Measurements from ENCODE around the gene NAP1L4.
A peak's percentile ranks its signal among the peaks of the same experiment; 100 is the strongest.

NAP1L4 gene

DNA sequence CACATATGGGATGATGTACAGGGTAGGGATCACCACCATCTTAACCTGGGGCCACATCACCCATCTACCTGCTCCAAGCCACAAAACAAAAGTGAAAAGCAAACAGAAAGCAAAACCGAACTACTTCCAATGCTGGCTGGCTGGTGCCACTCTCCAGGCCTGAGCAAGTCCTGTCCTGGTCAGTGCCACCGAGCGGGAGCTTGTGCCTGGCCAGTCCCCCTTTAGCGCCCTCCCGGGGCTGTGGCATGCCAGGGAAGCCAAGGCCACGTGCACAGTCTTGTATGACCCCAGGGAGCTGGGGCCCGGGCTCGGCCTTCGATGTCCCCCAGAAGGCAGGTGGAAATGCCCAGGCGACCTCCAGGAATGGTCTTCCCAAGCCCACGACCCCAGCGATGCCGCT, 17.9 kb upstream of the NAP1L4 start:
- no peak for DNase-seq

DNA sequence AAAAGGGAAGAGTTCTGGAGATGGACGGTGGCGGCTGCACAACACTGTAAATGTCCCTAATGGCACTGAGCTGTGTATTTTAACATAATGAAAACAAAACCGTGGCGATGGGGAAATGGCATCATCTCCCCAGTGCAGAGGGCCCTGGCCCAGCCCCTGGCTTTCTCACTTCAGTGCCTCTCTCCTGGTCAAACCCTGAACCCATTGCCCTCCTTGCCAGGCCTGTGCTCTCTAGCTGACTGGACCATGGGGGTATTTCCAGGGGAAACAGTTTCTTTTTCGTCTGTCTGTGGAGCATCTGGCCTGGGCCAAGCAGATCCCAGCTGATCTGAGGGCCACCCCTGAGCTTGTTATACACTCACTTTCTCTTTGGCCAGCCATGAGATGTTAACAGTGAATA, 17.4 kb upstream of the NAP1L4 start:
- DNase-seq = no peak

DNA sequence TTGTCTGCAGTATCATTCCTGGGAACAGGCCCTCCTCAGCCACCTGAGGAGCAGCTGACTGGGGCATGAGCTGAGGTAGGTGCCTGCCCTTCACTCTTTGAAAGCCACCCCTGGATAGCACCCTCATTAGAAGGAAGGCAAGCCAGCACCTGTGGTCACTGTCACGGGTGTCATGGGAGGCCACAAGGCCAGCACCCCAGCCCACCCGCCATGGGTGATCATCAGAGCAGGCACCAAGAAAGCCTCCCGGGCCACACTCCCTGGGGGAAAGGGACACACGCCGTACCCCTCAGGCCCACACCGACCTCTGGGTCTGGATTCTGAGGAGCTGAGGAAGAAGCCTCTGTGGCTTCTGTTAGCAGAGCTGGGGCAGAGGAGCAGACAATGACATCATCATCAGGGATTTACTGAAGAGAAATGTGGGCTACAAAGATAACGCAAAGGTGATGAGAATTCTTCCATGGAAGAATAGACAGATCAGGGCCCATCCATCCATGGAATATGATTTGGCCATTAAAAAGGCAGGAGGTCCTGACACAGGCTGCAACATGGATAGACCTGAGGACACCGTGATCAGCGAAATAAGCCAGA, 16.7 kb upstream of the NAP1L4 start:
- DNase-seq = no peak

DNA sequence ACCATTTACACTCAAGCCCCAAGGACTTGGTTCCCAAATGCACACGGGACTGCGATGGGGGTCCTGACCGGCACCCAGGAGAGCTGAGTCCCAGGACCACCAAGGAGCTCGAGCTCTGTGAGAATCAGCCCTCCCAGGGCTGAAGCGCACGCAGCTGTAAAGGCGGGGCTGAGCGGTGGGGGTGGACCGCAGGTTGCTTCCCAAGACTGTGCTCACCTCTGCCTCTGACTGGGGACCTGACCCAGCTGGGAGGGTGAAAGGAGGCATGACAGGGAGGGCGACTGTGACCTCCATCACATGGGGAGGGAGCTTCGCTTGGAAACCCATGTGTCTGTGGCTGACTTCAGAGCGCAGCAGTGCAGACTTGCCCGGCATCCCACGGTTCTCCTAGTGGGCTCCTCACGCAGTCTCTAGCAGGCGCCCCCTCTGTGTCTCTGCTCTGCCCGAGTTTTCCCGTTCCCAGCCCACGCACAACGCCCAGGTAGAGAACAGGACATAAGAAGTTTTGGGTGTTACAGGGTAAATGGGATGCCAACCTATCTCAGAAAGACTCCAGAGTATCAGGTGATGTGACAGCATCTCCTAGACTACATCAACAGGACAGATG, 15.4 kb upstream of the NAP1L4 start:
- no peak for DNase-seq

DNA sequence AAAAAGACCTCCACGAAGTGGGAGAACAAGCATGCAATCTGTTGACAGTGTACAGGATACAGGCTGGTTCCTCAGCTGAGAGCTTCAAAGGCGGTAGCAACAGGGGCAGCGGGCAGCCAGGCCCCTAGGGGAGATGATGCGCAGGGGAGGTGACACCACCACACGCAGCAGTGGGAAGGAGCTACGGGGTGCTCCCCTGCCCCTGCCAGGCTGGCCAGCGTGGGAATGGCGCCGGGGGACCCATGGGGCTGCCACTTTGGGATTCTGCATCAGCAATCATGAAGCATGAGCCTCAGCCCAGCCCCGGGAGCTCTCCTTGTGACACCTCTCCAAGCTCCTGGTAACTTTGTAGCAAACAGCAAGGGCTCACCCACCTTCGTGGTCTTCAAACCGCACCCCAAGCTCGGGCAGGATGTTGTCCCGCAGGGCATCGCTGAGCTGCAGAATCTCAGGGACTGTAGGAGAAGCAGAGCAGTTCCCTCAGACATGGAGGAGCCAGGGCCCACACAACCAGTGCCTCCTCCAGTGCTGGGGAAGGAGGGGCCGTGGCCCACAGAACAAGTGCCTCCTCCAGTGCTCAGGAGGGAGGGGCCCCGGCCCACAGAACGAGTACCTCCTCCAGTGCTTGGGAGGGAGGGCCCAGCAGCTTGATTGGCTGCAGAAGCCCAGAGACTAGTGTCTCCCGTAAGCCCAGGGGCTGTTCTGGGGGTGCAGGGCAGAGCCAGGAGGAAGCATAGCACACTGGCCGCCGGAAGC, 14.6 kb upstream of the NAP1L4 start:
- DNase-seq = no peak

DNA sequence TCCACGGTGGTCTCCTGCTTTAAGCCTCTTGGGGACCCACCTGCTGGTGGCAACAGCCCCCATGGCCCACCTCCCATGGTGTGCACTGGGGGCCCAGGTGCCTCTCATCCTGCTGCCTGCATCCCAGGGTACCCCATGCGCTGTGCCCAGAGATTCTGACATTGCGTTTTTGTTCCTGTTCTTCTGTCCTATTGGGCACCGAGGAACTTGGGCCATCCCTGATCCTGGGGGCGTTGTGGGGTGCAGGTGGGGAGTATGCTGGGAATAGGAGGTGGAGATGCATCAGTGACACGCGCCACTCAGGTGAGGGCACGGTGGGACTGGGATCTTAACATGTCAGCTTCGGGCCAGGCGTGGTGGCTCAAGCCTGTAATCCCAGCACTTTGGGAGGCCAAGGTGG, 12.4 kb upstream of the NAP1L4 start:
- no peak for DNase-seq

DNA sequence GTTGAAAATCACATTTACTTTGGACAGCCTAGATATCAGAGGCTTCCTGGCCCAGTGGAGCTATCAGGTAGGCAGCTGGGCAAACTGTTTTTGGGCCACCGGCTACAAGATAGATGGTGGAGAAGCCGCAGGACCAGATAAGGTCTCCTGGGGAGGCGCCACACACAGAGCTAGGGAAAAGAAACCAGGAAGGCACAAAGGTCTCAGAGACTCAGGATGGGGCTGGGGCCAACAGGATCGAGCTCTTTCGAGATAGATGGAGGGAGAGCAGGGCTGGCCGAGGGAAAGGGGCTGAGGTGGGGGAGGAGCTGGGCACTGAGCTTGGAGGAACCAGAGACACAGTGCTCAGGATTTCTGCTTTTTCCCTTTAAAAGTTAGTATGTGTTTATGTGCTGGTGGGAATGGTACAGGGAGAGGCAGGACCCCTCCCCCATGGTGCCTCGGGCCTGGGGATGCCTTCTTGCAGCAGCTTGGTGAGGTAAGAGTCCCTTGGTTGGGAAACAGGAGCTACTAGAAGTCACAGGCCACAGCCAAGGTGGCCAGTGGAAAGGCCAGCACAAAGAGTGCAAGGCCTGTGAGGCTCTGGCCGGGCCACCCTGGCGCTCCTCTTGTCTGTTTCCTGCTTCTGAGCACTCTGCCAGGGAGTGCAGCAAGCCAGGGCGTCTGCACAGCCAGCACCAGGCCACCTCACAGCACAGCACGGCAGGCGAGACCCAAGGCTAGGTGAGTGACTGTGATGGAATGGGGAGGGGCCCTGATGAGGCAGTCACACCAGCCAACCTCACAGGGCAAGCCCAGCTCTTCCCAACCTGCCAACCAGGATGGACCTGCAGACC, 11.5 kb upstream of the NAP1L4 start:
- no peak for DNase-seq

DNA sequence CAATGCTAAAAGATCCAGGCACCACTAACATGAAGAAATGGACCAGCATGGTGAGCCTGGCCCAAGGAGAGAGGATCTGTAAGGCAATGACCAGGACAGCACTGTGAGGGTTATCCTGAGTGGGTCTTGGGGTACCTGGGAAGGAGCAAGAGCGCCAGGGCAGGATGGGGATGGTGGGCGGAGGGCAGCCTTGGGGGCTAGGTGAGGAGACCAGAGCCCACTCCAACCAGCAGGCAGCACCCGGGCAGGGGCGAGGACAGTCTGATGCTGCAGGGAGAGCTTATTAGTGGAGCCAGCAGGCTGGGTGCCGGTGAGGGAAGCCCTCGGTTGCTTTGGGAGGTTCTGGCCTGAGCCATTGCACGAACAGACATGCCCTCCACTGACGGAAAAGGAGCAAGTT, 10.7 kb upstream of the NAP1L4 start:
- DNase-seq = no peak

DNA sequence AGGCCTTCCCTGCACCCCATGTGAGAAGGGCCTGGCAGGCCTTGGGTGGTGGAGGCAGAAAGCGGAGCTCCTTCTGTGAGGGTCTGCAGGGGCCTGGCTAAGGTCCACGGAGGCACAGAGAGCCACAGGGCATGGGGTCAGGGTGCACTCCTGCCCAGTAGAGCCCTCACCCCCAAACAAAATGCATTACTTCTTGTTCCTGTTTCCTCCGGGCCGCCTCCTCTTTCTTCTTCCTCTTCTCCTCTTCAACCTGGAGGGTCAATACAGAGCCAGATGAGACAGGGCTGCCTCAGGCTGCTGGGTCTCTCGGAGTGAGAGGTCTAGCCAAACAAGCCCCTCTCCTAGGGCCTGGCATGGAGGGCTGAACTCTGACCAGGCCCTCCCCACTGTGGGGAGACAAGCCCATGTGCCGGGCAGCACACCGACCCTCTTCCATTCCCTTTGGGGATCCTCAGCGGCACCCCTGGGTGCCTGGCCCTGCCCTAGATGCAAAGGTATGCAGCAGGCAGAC, 10.3 kb upstream of the NAP1L4 start:
- DNase-seq = no peak

DNA sequence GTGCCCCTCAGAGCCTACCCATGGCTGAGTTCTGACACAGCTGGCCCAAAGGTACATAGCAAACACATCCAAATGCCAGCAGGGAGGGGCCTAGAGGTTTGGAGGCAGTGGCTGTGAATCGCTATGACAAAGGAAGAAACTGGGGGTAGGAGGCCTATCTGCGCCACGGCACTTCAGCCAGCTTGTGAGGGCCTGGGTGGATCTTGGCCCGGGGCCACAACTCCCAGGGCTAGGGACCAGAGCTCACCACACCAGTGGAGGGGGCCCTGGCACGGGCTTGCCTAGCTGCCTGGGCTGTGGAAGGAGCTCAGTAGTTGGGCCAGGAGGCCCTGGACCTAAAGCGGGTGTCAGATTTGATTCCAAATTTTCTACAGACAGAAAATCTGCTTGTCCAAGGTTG, 9.4 kb upstream of the NAP1L4 start:
- DNase-seq = peak; percentile 87

DNA sequence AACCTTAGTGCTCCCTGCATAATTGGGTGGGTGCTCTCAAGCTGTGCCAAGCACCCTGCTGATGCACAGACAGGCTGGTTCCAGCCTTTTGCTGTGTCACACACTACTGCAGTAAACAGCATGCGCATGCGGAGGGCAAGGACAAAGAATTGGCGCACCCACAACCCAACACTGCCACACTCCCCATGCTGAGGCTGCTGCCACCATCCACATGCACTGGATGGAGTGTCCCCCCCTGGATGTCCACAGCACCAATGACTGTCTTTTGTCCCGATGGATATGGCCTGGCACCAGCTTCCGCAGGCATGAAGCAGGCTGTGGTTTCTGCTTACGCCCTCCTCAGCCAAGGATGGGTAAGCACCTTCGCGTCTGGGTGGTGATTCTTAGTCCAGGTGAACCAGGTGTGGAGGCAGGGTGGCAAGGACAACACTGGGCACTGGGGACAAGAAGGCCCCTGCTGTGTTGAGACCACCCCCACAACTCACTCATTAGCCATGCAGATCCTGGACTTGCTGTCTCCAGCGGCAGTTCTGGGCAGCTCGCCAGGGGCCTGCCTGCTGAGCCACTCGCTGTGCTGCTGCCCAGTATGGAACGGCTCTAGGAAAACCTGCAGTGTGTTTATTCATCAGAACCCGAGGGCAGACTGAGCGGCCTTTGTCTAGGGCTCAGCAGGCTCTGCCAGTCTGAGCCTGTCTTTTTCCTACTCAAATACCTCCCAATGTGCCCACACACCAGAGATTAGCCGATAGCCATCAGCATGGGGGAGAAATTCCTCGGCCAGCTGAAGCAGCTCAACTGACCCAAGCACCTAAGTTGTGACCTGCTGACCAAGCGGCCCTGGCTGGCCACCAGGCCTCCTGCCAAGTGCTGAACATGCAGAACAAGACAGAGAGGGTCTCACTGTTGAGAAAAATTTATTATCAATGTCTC, 8.2 kb upstream of the NAP1L4 start:
- DNase-seq = peak; percentile 91

DNA sequence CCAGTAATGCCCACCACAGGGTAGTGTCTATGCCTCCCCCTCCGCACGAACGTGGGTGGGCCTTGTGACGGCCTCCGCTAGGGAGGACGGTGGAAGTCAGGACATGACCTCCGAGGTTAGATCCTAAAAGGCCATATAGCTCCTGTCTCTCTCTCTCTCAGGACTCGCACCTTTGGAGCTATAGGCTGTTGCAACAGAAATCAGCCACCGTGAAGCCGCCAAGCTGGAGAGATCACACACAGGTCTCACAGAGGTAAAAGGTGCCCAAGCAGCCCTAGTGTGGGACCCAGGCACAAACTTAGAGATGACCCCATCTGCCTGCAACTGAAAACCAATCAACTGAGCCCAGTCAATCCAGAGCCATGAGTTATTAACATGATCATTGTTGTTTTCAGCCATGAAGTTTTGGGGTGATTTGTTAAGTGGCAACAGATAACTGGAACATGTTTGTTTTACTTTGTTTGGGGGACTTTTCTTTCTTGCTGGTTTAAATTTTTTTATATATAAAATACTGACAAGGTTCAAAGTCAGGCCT, 7.4 kb upstream of the NAP1L4 start:
- no peak for DNase-seq

DNA sequence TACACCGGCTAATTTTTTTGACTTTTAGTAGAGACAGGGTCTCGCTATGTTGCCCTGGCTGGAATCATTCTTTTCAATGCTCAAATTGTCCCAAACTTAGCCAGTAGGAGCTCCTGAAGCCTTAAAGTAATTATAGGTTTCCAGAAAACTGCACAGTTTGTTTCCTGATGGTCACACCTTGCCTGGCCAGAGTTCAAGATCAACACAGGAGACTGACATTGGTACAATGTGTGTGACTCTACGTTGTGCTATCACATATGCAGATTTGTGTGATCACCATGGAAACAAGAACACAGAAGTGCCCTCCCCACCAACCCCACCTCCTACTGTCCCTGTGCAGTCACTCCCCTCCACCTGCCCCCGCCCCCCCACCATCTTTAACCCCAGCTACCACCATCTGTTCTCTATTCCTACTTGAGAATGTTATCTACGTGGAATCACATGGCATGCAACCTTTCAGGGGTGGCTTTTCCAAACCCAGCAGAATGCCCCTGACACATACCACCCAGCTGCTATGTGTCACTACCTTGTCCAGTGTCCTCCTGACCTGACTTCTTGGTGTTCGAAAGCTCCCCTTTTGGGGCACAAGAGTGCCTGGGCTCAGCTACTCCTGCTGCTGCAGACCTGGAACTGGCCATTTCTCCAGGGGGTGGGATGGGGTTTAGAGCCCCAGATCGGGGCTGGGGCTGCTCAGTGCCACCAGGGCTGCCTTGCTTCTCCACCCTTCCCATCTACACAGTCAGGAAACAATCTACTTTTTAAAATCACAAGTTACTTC, 6.1 kb upstream of the NAP1L4 start:
- DNase-seq = no peak

DNA sequence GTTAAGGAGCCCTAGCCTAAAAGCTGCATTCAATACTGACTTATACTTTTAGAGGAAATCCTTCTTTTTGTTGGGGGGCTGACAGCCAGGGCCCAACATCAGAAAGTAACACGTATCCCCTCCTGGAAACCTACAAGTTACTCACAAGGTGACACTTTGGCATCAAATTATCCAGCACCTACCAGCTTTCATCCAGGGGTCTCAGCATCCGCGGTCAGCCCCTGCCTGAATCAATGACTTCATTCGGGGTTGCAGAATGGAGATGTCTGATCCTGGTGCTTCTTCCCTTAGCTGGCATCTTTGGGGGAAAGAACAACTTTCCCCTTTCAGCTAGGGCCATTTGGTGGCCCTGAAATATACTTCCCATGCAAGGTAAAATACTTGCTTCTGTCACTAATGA, 5.3 kb upstream of the NAP1L4 start:
- DNase-seq = no peak

DNA sequence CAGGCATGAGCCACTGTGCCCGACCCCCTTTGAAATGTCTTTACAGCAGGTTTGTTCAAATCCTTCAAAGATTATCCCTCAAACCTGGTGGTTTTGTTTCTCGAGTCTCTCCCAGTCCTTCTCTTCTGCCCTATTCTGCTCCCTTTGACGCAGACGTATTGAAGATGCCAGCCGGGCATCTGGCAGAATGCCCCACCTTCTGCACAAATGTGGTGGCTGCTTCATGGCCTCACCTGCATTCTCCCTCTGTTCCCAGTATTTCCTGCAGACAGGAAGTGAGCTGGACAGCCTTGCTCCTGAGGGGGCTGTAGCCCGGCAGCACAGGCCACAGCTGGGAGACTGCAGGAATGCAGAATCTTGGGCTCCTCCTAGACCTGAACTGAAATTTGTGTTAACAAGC, 4.8 kb upstream of the NAP1L4 start:
- no peak for DNase-seq

DNA sequence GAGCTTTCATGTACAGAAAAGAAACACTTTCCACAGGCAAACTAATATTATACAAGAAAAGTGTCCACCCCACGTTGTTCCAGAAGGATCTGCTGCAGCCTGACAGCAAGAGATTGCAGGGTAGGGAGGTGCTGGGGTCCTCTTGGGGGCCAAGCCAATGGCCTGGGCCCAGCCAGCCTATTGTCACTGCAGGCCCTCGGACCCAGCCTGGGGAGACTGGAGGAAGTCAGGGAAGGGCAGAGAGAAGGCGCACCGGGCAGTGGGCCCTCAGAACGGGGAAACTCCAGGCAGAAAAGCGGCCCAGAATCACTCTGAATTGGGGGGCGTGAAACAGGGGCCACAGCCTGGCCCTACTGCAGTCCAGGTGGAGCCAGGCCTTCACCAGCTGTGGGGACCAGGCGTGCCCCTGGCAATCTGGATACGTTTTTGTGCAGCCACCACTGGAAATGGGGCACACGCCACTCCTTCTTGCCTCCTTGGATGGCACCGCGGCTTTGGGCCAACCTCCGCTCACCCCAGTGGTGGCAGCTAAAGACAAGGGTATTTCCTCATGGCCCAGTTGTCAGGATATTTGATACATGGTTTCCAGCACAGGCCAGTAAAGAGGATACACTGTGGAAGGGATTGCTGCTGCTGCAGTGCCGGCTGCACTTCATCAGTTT, 3.9 kb upstream of the NAP1L4 start:
- no peak for DNase-seq

DNA sequence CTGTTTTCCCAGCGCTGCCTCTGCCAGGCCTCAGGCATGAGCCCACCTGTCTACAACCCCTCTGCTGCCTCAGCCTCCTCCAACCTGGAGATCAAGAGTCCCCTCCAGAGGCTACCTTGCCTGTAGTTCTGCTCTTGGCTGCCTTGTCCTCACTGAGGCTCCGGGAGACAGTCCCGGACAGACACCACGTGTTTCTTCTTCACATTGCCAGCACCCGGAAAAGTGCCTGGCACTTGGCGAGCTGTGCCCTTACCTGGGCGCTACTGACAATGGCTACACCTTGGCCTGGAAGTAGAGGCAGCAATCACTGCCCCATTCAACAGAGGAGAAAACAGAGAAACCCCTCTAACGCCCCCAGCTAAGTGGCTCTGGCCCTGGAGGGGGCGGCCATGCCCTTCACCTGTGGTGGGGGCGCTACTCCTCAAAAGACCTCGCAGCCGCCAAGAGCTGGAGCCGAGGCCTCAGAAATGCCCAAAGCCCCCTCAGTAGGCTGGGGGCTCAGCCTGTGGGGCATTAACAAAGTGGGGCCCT, 3.0 kb upstream of the NAP1L4 start:
- no peak for DNase-seq

DNA sequence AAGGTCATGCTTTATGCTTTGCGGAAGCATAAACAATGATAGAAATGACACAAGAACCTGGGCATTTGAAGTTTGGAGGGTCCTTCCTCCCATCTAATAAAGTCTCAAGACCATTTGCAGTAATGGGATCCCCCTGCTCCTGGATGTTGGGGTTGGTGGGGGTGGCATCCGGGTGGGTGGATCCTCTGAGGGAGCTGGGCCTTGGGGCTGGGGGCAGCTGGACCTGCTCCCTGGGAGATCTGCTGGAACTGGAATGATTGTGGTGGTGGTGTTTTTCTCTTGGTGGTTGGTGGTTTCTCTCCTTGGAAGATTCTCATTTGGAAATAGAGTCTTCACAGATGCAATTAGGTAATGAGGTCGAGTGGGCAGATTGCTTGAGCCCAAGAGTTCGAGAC, 2.2 kb upstream of the NAP1L4 start:
- no peak for DNase-seq

DNA sequence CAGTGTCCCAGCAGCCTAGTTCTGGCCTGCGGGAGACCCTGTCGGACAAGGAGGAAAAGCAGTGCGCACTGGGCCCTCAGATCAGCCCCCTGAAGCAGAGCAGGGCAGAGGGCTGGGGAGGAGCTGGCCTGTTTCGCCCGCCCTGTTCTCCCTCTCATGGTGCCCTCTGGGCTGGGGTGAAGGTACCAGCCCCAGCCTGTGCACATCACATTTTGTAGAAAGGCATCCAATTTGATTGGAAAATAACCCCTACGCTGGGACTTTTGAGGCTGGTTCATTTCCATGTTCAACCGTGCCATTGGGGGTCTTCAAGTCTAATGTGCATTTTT, 832 bp upstream of the NAP1L4 start:
- DNase-seq = no peak

DNA sequence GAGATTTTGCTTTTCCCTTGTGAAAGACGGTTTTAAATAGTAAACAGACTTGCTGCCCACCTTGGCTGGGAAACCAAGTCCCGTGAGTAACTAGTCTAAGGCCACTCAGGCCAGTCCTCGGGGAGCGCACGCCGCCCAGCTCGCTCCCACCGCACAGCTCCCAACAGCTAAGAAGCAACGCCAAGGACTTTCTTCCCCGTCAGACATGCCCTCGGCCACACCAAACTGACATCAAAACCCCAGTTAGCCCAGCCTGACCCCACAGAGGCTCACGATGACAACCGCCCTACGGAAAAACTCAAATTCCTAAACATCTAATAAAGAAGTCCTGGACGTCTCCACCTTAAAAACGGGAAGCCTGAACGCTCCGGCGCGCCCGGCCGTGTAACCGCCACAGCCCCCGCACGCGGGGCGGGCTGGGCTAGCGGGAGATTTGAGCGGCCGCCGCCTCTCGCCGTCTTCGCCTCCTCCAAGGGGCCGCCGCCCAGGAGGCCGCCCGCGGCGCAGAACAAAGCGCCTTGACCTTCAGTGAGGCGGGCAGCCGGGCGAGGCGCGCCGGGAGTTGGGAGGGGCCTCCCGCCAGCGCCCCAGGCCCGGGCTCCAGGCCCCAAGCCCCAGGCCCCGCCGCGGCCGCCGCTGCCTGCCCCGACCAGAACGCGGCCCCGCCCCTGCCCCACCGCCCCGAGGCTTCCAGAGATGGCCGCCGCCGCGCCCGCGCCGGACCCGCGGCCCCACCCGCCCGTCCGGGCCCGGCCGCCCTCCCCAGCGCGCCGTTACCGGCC, 486 bp downstream of the NAP1L4 start:
- DNase-seq = no peak

All from NCI-H446 treated with DMSO at 0.1 percent for 48 hours (cell line).